ENCODE measurements around the gene TNFAIP8L3.

Gene TNFAIP8L3

GRCh38 chr15:51089041-51089440 lies 5.7 kb downstream of the TNFAIP8L3 start:
- no peak for DNase-seq

- DNase-seq, result no peak
These were observed 6.1 kb downstream of the TNFAIP8L3 start for GRCh38 chr15:51088585-51088984.

GRCh38 chr15:51087513-51087912 lies 7.2 kb downstream of the TNFAIP8L3 start:
- no peak for DNase-seq

GRCh38 chr15:51086409-51086808 lies 8.3 kb downstream of the TNFAIP8L3 start:
- DNase-seq, result no peak

GRCh38 chr15:51085764-51086163 lies 8.9 kb downstream of the TNFAIP8L3 start:
- DNase-seq, result no peak

GRCh38 chr15:51083641-51084166 lies 11.0 kb downstream of the TNFAIP8L3 start:
- no peak for DNase-seq

- DNase-seq, result no peak
These were observed 12.5 kb downstream of the TNFAIP8L3 start for GRCh38 chr15:51082246-51082645.

- no peak for DNase-seq
These were observed 14.4 kb downstream of the TNFAIP8L3 start for GRCh38 chr15:51080286-51080685.

GRCh38 chr15:51079226-51079625 lies 15.5 kb downstream of the TNFAIP8L3 start:
- no peak for DNase-seq

GRCh38 chr15:51077221-51078153 lies 17.2 kb downstream of the TNFAIP8L3 start:
- DNase-seq, result no peak

- no peak for DNase-seq
These were observed 18.0 kb downstream of the TNFAIP8L3 start for GRCh38 chr15:51076524-51077220.

- DNase-seq, result no peak
These were observed 18.7 kb downstream of the TNFAIP8L3 start for GRCh38 chr15:51075826-51076523.

- DNase-seq, result no peak
These were observed 19.3 kb downstream of the TNFAIP8L3 start for GRCh38 chr15:51075364-51075763.

- DNase-seq, result no peak
These were observed 19.8 kb downstream of the TNFAIP8L3 start for GRCh38 chr15:51074926-51075325.

GRCh38 chr15:51071578-51071977 lies 23.1 kb downstream of the TNFAIP8L3 start:
- DNase-seq, result no peak

- no peak for DNase-seq
These were observed 24.7 kb downstream of the TNFAIP8L3 start for GRCh38 chr15:51069983-51070382.

GRCh38 chr15:51067510-51067909 lies 27.2 kb downstream of the TNFAIP8L3 start:
- DNase-seq, result no peak

- no peak for DNase-seq
These were observed 28.9 kb downstream of the TNFAIP8L3 start for GRCh38 chr15:51065781-51066180.

GRCh38 chr15:51065261-51065660 lies 29.4 kb downstream of the TNFAIP8L3 start:
- DNase-seq, result no peak

GRCh38 chr15:51062736-51063135 lies 32.0 kb downstream of the TNFAIP8L3 start:
- no peak for DNase-seq

GRCh38 chr15:51060030-51060673 lies 34.6 kb downstream of the TNFAIP8L3 start:
- DNase-seq, result no peak

GRCh38 chr15:51054535-51054934 lies 40.2 kb downstream of the TNFAIP8L3 start:
- no peak for DNase-seq

- no peak for DNase-seq
These were observed 41.1 kb downstream of the TNFAIP8L3 start for GRCh38 chr15:51053571-51053970.

All from DMS153 (cell line).